ENCODE results near the gene ZNF133.
"Not testable (repeated sequence)": the region's sequence is repeated elsewhere in the genome, so short reads cannot be mapped to it uniquely, and the experiment has no call there.

ZNF133 gene

GRCh38 chr20:18287546-18287914, 797 bp upstream of the ZNF133 start:
- no peak for DNase-seq

DNA sequence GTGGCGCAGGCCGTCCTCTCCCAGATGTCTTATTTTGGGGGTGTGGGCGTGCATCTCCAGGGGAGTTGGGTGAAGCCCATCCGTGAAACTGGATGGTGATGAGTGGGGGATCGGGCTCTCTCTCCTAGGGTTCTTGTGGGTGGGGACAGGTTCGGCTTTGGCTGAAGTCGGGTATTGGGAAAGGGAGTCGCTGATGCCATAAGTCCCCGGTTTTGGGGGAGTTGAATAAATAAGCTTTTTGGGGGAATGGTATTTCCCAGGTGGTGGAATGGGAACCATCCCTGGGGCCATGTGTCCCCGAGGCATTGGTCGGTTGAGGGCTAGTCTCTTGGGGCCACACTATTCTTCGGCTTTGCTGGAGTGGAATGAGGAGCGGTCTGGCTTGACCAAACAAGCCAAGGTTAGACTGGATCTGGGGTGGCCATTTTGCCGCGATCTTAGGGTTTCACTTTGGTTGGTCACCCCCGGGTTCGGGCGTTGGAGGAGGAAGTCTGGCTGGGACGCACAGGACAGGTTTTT, 481 bp downstream of the ZNF133 start:
- DNase-seq, result peak; percentile 4

- DNase-seq, result no peak
These were observed 979 bp downstream of the ZNF133 start for GRCh38 chr20:18289306-18289705.

GRCh38 chr20:18299364-18299763, 11.0 kb downstream of the ZNF133 start:
- no peak for DNase-seq

DNA sequence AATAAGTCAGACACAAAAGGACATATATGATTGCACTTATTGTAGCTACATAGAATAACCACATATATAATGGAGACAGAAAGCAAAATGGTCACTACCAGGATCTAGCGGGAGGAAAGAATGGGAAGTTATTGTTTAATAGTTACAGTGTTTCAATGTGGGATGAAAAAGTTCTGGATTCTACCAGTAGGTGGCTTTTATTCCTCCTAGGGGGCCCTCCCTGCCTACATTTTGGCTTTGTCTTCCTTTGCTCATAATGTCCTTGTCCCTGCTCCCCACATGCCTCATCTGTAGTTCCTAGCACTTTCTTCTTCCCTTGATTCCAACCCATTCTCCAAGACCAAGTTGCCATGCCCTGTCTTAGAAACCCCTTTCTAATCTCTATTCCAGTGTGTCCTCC, 16.3 kb downstream of the ZNF133 start:
- DNase-seq, result no peak

DNA sequence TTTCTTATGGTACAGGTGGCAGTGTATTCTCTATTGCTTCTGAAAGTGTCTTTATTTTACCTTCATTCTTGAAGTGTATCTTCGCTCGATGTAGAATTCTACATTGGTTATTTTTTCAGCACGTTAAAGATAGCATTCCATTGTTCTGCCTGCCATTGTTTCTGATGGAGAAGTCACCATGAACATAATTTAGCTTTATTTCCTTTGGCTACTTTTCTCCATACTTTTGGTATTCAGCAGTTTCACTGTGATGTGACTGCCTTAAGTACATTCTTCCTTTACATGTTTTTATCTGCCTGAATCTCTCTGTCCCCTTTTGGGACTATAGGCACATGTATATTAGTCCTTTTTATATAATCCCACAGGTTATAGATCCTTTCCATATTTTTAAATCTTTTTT, 19.0 kb downstream of the ZNF133 start:
- DNase-seq, result no peak

GRCh38 chr20:18310051-18310450, 21.7 kb downstream of the ZNF133 start:
- DNase-seq, result no peak

- DNase-seq, result no peak
These were observed 22.3 kb downstream of the ZNF133 start for GRCh38 chr20:18310592-18310991.

DNA sequence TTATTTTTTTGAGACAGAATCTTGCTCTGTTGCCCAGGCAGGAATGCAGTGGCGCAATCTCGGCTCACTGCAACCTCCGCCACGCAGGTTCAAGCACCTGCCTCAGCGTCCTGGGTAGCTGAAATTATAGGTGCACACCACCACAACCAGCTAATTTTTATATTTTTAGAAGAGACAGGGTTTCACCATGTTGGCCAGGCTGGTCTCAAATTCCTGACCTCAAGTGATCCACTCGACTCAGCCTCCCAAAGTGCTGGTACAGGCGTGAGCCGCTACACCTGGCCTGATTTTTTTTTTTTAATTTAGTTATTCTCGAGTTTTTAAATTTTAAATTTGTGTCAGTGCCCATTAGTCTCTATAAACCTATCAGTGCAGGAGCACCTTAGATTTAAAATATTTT, 24.4 kb downstream of the ZNF133 start:
- no peak for DNase-seq

DNA sequence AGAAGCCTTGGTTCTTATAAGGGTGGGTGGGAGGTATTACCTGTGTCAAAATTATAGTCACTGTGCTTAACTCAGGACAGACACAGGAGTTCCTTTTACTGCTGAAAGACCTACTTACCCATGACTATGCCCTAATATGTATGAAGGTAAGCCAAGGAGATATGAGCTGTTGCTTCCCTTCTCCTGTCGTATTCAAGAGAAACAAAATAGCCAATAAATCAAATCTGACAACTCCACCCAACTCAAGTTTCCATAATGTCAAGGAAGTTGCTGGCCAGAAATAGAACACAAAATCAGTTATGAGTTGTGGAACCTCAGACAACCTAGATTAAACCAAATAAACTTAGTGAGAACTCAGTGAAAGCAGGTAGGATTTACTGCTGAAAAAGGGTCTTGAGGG, 25.1 kb downstream of the ZNF133 start:
- no peak for DNase-seq

DNA sequence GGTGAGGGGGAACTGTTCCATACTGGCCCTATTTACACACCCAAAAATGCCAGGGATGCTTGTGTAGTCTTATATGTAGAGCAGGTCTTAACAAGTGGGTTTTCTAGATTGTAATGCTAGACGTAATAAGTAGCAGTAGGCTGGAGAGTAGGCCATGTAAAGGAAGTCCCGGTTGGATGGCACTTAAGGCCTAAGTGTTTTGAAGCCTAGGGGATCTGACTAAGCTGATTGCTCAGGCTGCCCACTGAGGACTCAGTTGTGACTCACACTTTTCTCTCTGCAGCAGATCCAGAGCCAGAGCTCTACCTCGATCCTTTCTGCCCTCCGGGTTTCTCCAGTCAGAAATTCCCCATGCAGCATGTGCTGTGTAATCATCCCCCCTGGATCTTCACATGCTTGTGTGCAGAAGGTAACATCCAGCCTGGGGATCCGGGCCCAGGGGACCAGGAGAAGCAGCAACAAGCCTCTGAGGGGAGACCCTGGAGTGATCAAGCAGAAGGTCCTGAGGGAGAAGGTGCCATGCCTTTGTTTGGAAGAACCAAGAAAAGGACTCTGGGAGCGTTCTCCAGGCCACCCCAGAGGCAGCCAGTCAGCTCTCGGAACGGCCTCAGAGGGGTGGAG, 26.6 kb downstream of the ZNF133 start:
- no peak for DNase-seq

DNA sequence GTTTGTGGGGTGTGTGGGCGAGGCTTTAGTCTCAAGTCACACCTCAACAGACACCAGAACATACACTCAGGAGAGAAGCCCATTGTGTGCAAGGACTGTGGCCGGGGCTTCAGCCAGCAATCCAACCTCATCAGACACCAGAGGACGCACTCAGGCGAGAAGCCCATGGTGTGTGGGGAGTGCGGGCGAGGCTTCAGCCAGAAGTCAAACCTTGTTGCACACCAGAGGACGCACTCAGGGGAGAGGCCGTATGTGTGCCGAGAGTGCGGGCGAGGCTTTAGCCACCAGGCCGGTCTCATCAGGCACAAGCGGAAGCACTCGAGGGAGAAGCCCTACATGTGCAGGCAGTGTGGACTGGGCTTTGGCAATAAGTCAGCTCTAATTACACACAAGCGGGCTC, 27.8 kb downstream of the ZNF133 start:
- no peak for DNase-seq

DNA sequence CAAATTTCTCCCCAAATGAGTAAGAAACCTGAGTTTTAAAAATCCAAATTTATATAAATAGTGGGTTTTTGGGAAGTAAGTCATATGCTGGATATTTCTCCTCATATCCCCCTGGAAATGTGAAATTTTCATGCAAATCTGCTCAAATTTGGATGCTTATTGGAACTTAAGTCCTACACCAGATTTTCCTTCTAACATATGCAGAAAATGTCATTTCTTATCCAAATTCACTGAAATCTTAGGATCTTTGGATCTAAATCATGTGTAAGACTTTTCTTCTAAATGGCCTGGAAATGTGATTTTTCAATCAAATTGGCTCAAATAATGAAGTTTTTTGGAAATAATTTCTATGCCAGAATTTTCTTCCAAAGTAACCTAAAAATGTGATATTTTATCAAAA, 33.0 kb downstream of the ZNF133 start:
- DNase-seq, result no peak

- DNase-seq, result no peak
These were observed 33.9 kb downstream of the ZNF133 start for GRCh38 chr20:18321976-18322950.

- no peak for DNase-seq
These were observed 35.4 kb downstream of the ZNF133 start for GRCh38 chr20:18323705-18324104.

DNA sequence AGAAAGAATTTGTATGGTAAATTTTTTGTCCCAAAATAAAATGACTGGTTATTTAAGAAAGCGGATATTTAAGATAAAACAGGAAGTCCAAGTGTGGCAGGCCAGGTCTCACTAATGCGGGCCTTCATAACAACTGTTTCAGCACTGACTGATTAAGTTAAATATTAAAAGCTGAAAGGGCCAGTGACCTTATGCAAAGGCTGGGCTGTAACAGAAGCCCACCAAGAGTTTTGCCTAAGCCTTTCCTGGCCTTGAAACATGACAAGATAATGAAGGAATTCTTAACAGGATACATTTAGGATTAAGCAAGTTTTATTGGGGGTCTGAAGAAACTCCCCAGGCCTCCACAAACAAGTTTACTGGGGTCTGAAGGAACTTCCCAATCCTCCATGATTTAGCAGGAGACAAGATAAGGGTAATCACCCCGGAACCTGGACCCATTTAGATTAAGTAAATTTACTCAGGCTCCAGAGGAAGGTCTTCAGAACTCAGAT, 36.3 kb downstream of the ZNF133 start:
- no peak for DNase-seq

DNA sequence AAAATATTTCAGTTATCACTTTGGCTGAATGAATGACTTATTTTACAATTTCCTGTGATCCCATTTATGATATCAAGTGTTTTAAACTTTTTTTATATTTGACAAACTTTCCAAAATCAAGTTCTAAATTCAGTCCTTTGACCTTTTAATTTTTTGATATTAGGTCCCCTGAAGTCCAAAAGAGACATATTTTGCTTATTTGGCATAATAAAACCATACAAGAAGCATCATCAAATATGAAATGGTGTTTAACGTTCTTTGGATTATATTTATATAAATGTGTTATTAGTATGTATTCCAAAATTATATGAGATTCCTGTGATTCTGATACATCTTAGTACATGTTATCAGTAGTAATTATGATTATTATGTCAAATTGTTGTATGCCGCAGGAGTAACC, 38.7 kb downstream of the ZNF133 start:
- no peak for DNase-seq

DNA sequence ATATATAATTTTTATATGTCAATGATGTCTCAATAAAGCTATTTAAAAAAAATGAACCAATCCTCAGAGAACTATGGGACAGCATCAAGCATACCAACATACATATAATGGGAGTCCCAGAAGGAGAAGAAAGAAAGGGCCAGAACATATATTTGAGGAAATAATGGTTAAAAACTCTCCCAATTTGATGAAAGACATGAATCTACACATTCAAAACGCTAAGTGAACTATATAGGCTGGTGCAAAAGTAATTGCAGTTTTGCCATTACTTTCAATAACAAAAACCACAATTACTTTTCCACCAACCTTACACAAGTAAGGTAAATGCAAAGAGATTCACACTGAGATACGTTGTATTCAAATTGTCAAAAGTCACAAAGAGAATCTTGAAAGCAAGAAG, 43.4 kb downstream of the ZNF133 start:
- DNase-seq, result no peak

- DNase-seq, result not testable (repeated sequence)
These were observed 61.4 kb downstream of the ZNF133 start for GRCh38 chr20:18349749-18350148.

DNA sequence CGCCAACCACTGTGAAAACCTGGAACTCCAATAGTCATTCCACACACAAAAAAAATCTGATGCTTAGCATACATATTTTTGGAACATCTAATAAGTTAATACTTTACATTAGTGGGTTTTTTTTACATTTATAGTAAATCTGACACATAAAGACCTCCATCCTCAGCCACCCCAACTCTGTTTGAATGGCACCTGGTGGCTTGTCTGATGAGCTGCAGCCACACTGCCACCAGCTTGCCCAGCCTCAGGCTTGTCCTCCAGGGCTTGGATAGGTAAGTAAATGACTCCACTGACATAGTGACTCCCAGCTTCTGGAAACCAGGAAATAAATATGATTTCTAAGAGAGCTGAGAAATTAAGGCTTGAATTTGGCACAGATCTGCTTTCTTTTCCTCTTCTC, 71.5 kb downstream of the ZNF133 start:
- DNase-seq, result no peak

- DNase-seq, result no peak
These were observed 72.3 kb downstream of the ZNF133 start for GRCh38 chr20:18360635-18361034.

DNA sequence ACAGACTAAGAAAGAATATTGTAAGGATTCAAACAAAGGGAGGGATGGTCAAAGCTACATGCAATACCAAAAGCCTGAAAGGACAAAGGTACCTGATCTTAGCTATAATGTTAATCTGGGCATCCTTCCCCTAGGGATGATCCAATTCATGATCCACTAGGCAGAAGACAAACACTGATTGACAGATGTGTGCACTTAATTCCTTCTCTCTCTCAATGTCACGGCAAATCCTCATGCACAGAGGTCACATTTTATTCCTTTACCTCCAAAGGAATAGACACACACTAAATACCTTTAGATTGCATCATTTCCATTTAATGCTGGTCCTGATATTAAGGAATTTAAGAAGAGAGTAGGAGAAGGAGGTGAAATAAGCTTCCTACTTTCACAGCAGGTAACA, 73.4 kb downstream of the ZNF133 start:
- no peak for DNase-seq

DNA sequence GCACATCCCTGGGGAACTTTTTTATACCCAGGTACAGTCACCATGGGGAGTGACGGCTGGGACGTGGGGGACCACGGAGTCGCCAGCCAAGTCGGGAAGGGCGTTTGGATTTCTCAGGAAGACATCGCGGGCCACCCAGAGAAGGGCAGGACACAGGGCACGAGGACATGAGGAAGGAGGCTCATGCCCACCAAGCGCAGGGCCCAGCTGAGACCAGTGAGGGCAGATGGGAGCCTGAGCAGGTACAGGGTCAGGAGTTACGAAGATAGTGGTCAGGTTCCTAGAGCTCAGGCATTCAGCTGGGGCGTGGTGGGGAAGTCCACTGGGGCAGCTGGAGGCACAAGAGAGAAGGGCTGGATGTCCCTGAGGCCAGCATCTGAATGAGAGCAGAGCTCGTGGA, 74.6 kb downstream of the ZNF133 start:
- no peak for DNase-seq

DNA sequence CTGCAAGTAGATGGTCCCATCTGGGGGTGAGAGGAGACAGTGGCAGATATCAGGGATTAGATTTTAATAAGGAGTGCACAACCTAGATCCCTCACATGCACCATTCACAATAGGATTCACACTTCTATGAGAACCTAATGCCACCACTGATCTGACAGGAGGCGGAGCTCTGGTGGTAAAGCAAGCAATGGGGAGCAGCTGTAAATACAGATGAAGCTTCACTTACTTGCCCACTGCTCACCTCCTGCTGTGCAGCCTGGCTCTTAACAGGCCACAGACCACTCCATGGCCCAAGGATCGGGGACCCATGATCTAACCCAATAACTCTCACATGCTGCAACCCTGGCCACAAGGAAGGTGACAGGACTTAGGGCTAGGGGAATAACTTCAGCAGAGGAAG, 75.4 kb downstream of the ZNF133 start:
- DNase-seq, result no peak
